K562 (cell line): Measurements from ENCODE around the gene ECHDC1. TPM values are rescaled to one million over a fixed set of nuclear protein-coding genes. Genes with fewer than 3 reads are reported as not detected.
A peak's percentile ranks its signal among the peaks of the same experiment; 100 is the strongest.

ENCODE experiments used
- ARID4B ChIP-seq: sonication (generic); formaldehyde crosslinking; IDR thresholded peaks from 2 replicates; pipeline ENCODE4 v1.8.0; 2022; ENCODE audit warnings: mild to moderate bottlenecking, missing genetic modification reagents
- BHLHE40 ChIP-seq: IDR thresholded peaks from 2 replicates; pipeline ENCODE4 v1.6.1; 2011; ENCODE audit warnings: low read length, improper control_type of control experiment
- CAMTA2 ChIP-seq: fragments of 250-450 bp; sonication (Bioruptor Pico); conservative IDR thresholded peaks from 2 replicates; pipeline ENCODE4 v1.5.1; 2022
- HDAC1 ChIP-seq, 2 experiments: fragments of 450-650 bp; IDR thresholded peaks; 2 replicates each; pipeline ENCODE4 v1.6.1; 2016 to 2017; ENCODE audit warnings: inconsistent platforms in 1 of 2, mild to moderate bottlenecking in 1 of 2, moderate library complexity in 1 of 2
- HOXB6 ChIP-seq: fragments of 250-450 bp; sonication (Bioruptor Pico); IDR thresholded peaks from 2 replicates; pipeline ENCODE4 v1.5.1; 2022; ENCODE audit warnings: mild to moderate bottlenecking, borderline replicate concordance
- LCOR ChIP-seq: sonication (generic); formaldehyde crosslinking; IDR thresholded peaks from 2 replicates; pipeline ENCODE4 v1.8.0; 2022; ENCODE audit warnings: mild to moderate bottlenecking, missing genetic modification reagents
- MEF2D ChIP-seq: conservative IDR thresholded peaks from 2 replicates; pipeline ENCODE4 v1.6.1; 2016; ENCODE audit warnings: low read depth, missing genetic modification characterization, missing compliant biosample characterization
- PKNOX1 ChIP-seq: fragments of 450-650 bp; IDR thresholded peaks from 2 replicates; pipeline ENCODE4 v1.6.1; 2016
- RBM22 ChIP-seq: fragments of 200-400 bp; formaldehyde crosslinking; IDR thresholded peaks from 2 replicates; pipeline ENCODE4 v1.6.1; 2018; ENCODE audit warnings: low read length, low read depth; ENCODE audit not compliant: poor library complexity, severe bottlenecking
- SAFB ChIP-seq: fragments of 200-400 bp; formaldehyde crosslinking; IDR thresholded peaks from 2 replicates; pipeline ENCODE4 v1.6.1; 2017; ENCODE audit warnings: low read depth, low read length, borderline replicate concordance
- SRF ChIP-seq, 2 experiments: fragments of 250-450, 450-650 bp in 1 of 2; sonication (Bioruptor Pico) in 1 of 2; sonication (generic) in 1 of 2; formaldehyde crosslinking; IDR thresholded peaks; 2 replicates each; pipeline versions ENCODE4 v1.5.0 to v1.5.1; 2020 to 2022; ENCODE audit warnings: mild to moderate bottlenecking in 1 of 2, missing genetic modification reagents in 1 of 2
- TGIF2 ChIP-seq: sonication (generic); formaldehyde crosslinking; IDR thresholded peaks from 2 replicates; pipeline ENCODE4 v1.8.1; 2022; ENCODE audit warnings: mild to moderate bottlenecking, missing genetic modification reagents, moderate library complexity
- ZNF695 ChIP-seq: fragments of 450-650 bp; formaldehyde crosslinking; IDR thresholded peaks from 2 replicates; pipeline ENCODE4 v1.4.0; 2020; ENCODE audit warnings: mild to moderate bottlenecking, moderate library complexity
- ZNF75A ChIP-seq: fragments of 450-650 bp; formaldehyde crosslinking; IDR thresholded peaks from 2 replicates; pipeline ENCODE4 v1.4.0; 2020; ENCODE audit warnings: mild to moderate bottlenecking
- ZZZ3 ChIP-seq: fragments of 450-650 bp; IDR thresholded peaks from 2 replicates; pipeline ENCODE4 v1.6.1; 2016; ENCODE audit warnings: antibody characterized with exemption, mild to moderate bottlenecking, moderate library complexity
- polyA plus RNA-seq, 8 experiments: library from polyadenylated mRNA; depleted of rRNA in 4 of 8; stranded (reverse) in 5 of 8; unstranded in 3 of 8; fragments of >200 nt; fragmentation: Nextera tagmentation in 2 of 8; fragmentation: Illumina TruSeq in 1 of 8; extraction: Ambion mirVana in 2 of 8; extraction: Trizol in 1 of 8; gene quantifications; 2 replicates each; pipeline versions ENCODE4 v1.2.1 to v1.2.3, GENCODE V29; 2011 to 2014; ENCODE audit warnings: inconsistent platforms in 1 of 8, missing spikeins in 1 of 8
- total RNA-seq, 7 experiments: library from RNA; depleted of rRNA in 6 of 7; stranded (reverse); fragments of >200 nt in 6 of 7; fragmentation: Illumina TruSeq in 2 of 7; extraction: Trizol in 2 of 7; gene quantifications; 2 replicates each; pipeline versions ENCODE4 v1.2.1 to v1.2.3, GENCODE V29; 2011 to 2021; ENCODE audit warnings: low replicate concordance in 1 of 7
- TF ChIP-seq, protein P1 (sequence below): fragments of 450-650 bp; IDR thresholded peaks from 2 replicates; pipeline ENCODE4 v1.6.1; 2018; ENCODE audit not compliant: partially characterized antibody

The ECHDC1 gene
- total and polyA plus RNA-seq, 9 of the 15 experiments (the other 6 are each of a cell fraction or from before 2014, with no cell fraction given): 58.0 to 105 (median 78.6) TPM

DNA sequence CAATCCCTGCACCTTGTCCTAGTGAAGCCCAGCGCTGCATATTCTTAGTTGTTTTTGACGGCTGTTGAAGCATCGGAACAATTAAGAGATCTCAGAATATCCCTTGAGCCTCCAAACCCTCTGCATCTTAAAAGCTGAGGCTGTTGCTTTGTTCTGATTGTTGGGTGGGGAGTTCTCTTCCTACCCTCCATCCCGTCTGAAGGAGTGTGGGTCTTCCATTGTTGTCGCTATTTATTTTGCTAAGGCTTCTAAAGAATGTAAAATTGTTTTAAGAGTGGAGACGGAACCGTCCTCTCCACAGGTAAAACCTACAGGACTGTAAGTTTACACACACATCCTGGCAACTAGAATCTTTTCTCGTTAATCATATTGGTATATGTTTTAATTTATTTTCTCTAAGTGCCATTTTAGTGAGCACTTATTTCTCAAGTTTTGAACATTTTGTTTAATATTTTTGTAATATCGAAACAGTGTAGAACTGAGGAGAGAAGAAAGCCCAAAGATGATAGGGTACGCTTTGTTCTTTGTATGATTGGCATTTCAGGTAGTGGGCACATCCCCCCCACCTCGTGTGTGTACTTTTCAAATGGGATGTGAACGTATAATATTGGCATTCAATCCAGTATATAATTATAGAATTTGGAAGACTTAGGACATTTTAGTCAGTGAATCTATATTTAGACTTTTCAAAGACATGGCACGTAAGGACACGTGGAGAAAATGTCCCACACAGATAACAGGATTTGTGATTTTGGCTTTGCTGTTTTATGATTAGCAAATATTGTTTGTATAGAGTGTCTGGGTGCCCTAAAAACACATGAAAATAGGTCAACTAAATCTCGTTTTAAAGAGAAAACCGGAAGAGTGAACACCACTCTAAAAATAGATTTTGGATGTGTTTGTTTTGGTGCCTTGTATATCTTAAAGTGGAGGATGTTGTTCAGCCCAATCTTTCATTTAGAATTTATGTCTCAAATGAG lies 75.5 kb downstream of the ECHDC1 start (continued):
- TF ChIP-seq ARID4B (CRISPR knock-in tag) (no peak), CAMTA2 (CRISPR knock-in tag) (no peak), HDAC1 (IDR thresholded peaks at IDR 0.05) (0 out of 4 replicates have a peak, but pooled peaks of 1 of the 2 experiments have one; percentile 34), ZNF695 (CRISPR knock-in tag) (no peak), RBM22 (no peak), MEF2D (tag) (peak; percentile 73), PKNOX1 (peak; percentile 44; the same call in 1 of the 2 replicates), TGIF2 (no peak), ZNF75A (no peak), LCOR (CRISPR knock-in tag) (no peak), HOXB6 (CRISPR knock-in tag) (no peak), SRF (CRISPR knock-in tag; IDR thresholded peaks at IDR 0.05) (no peak), BHLHE40 (0 out of 2 replicates have a peak, but pooled peaks have one; percentile 18), ZZZ3 (no peak), SAFB (no peak)
- TF ChIP-seq, protein P1, sequence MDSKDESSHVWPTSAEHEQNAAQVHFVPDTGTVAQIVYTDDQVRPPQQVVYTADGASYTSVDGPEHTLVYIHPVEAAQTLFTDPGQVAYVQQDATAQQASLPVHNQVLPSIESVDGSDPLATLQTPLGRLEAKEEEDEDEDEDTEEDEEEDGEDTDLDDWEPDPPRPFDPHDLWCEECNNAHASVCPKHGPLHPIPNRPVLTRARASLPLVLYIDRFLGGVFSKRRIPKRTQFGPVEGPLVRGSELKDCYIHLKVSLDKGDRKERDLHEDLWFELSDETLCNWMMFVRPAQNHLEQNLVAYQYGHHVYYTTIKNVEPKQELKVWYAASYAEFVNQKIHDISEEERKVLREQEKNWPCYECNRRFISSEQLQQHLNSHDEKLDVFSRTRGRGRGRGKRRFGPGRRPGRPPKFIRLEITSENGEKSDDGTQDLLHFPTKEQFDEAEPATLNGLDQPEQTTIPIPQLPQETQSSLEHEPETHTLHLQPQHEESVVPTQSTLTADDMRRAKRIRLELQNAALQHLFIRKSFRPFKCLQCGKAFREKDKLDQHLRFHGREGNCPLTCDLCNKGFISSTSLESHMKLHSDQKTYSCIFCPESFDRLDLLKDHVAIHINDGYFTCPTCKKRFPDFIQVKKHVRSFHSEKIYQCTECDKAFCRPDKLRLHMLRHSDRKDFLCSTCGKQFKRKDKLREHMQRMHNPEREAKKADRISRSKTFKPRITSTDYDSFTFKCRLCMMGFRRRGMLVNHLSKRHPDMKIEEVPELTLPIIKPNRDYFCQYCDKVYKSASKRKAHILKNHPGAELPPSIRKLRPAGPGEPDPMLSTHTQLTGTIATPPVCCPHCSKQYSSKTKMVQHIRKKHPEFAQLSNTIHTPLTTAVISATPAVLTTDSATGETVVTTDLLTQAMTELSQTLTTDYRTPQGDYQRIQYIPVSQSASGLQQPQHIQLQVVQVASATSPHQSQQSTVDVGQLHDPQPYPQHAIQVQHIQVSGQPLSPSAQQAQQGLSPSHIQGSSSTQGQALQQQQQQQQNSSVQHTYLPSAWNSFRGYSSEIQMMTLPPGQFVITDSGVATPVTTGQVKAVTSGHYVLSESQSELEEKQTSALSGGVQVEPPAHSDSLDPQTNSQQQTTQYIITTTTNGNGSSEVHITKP: no peak
